Activated CD8-positive, alpha-beta memory T cell treated with anti-CD3 and anti-CD28 coated beads for 36 hours (primary cell): ENCODE results near the gene FLVCR1. TPM values are rescaled to one million over a fixed set of nuclear protein-coding genes. Genes with fewer than 3 reads are reported as not detected.
"Not testable (repeated sequence)": the region's sequence is repeated elsewhere in the genome, so short reads cannot be mapped to it uniquely, and the experiment has no call there.

ENCODE experiments used
- CTCF ChIA-PET: fragments of 350-600 bp; sonication (Branson Sonifier 250); formaldehyde crosslinking; loops from one replicate; lab custom pipeline; 2021; ENCODE audit warnings: antibody characterized with exemption; lab: Charles Lee
- POLR2A ChIA-PET: fragments of 350-600 bp; sonication (Branson Sonifier 250); formaldehyde crosslinking; loops from one replicate; lab custom pipeline; 2021; ENCODE audit warnings: antibody characterized with exemption; lab: Charles Lee
- total RNA-seq, 2 experiments: library from RNA; stranded (reverse); gene quantifications; one replicate each; pipeline ENCODE4 v1.2.3, GENCODE V29; 2021

Gene FLVCR1
- total RNA-seq, 2 experiments from 2014 or later: 16.2 to 18.7 TPM

GRCh38 chr1:212856755-212857154 lies 1.3 kb upstream of the FLVCR1 start:
- ChIA-PET CTCF (interaction anchor here (0.9 kb wide), 1 partner anchor 380 kb away, joined by 3 read pairs; no protein-coding TSS in a partner anchor), POLR2A (interaction anchor here (0.5 to 0.7 kb wide), 3 partner anchors 126 to 1277 kb away, joined by 3 to 6 read pairs (median 5); no protein-coding TSS in a partner anchor)

- ChIA-PET CTCF (no interaction called here), POLR2A (interaction anchor here (0.7 to 1.4 kb wide), 2 partner anchors 10 to 67 kb away, joined by 3 to 5 read pairs; partner anchors contain the start of genes NSL1 and TATDN3)
These were observed 588 bp downstream of the FLVCR1 start for GRCh38 chr1:212858461-212859265.

- ChIA-PET POLR2A (no interaction called here), CTCF (interaction anchor here (0.9 to 1.6 kb wide), 2 partner anchors 44 to 196 kb away, joined by 3 to 4 read pairs; no protein-coding TSS in a partner anchor)
These were observed 2.9 kb downstream of the FLVCR1 start for GRCh38 chr1:212860713-212861581.

GRCh38 chr1:212862111-212862690 lies 4.1 kb downstream of the FLVCR1 start:
- CTCF ChIA-PET: interaction anchor here (1.6 kb wide), 1 partner anchor 45 kb away, joined by 4 read pairs; no protein-coding TSS in a partner anchor
- POLR2A ChIA-PET: no interaction called here

- POLR2A ChIA-PET: interaction anchor here (0.6 kb wide), 1 partner anchor 453 kb away, joined by 3 read pairs; no protein-coding TSS in a partner anchor
- CTCF ChIA-PET: interaction anchor here (0.8 kb wide), 1 partner anchor 116 kb away, joined by 3 read pairs; no protein-coding TSS in a partner anchor
These were observed 5.3 kb downstream of the FLVCR1 start for GRCh38 chr1:212863345-212863744.

- POLR2A ChIA-PET: no interaction called here
- CTCF ChIA-PET: interaction anchor here (0.7 to 0.8 kb wide), 2 partner anchors 115 to 184 kb away, joined by 3 read pairs; no protein-coding TSS in a partner anchor
These were observed 6.1 kb downstream of the FLVCR1 start for GRCh38 chr1:212864201-212864600.

- ChIA-PET POLR2A (no interaction called here), CTCF (no interaction called here)
These were observed 9.1 kb downstream of the FLVCR1 start for GRCh38 chr1:212867192-212867591.

- POLR2A ChIA-PET: interaction anchor here (0.7 kb wide), 1 partner anchor 56 kb away, joined by 3 read pairs; no protein-coding TSS in a partner anchor
- CTCF ChIA-PET: no interaction called here
These were observed 13.9 kb downstream of the FLVCR1 start for GRCh38 chr1:212871976-212872375.

- ChIA-PET POLR2A (no interaction called here), CTCF (no interaction called here)
These were observed 15.4 kb downstream of the FLVCR1 start for GRCh38 chr1:212873518-212873917.

GRCh38 chr1:212878418-212878817 lies 20.3 kb downstream of the FLVCR1 start:
- POLR2A ChIA-PET: no interaction called here

GRCh38 chr1:212879947-212880690 lies 22.0 kb downstream of the FLVCR1 start:
- POLR2A ChIA-PET: no interaction called here
- CTCF ChIA-PET: no interaction called here

More at GRCh38 chr1:212878418-212878817, 20.3 kb downstream of the FLVCR1 start:
- CTCF ChIA-PET: no interaction called here

- ChIA-PET POLR2A (no interaction called here), CTCF (no interaction called here)
These were observed 26.5 kb downstream of the FLVCR1 start for GRCh38 chr1:212884592-212884991.

- ChIA-PET CTCF (no interaction called here), POLR2A (no interaction called here)
These were observed 34.0 kb downstream of the FLVCR1 start for GRCh38 chr1:212892108-212892507.

- ChIA-PET POLR2A (no interaction called here), CTCF (no interaction called here)
These were observed 41.8 kb downstream of the FLVCR1 start for GRCh38 chr1:212899845-212900244.

- ChIA-PET POLR2A (no interaction called here), CTCF (no interaction called here)
These were observed 43.2 kb downstream of the FLVCR1 start for GRCh38 chr1:212901290-212901689.

GRCh38 chr1:212902054-212902453 lies 44.0 kb downstream of the FLVCR1 start:
- ChIA-PET POLR2A (no interaction called here), CTCF (no interaction called here)

- CTCF ChIA-PET: no interaction called here
- POLR2A ChIA-PET: no interaction called here
These were observed 45.6 kb downstream of the FLVCR1 start for GRCh38 chr1:212903664-212904063.

GRCh38 chr1:212908071-212908470 lies 50.0 kb downstream of the FLVCR1 start:
- POLR2A ChIA-PET, CTCF ChIA-PET: not testable (repeated sequence)
